RPMI7951 (cell line): ENCODE results near the gene TMEFF1. TPM values are rescaled to one million over a fixed set of nuclear protein-coding genes. Genes with fewer than 3 reads are reported as not detected.
"Not testable (repeated sequence)": the region's sequence is repeated elsewhere in the genome, so short reads cannot be mapped to it uniquely, and the experiment has no call there.

Experiments
- DNase-seq: peaks from one replicate; pipeline ENCODE4 v3.0.0-alpha.2; 2012; ENCODE audit warnings: low read depth
- total RNA-seq: library from RNA; depleted of rRNA; stranded (reverse); fragments of >200 nt; shearing (Covaris generic); gene quantifications from 2 replicates; pipeline ENCODE4 v1.2.3, GENCODE V29; 2014

The TMEFF1 gene
- total RNA-seq, 1 experiment from 2014 or later, result 0.48 TPM

DNA sequence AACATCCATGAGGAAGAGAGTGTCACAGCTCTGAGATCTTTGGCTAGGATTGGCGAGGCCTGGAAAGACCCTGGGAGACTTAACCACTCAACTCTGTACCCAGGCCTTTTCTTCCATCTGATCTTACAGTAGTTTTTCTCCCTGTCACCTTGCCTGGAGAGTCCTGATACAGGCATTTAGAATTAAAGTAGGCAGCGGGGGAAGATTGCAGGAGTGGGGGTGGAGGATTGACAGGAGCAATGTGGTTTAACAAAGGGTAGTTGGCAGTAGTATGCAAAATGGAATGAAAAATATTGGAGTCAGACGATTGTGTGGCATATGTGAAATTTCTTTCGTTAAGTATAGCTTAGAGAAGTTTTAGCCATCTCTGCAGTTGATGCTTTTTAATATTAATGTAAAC, 16.9 kb downstream of the TMEFF1 start:
- no peak for DNase-seq

DNA sequence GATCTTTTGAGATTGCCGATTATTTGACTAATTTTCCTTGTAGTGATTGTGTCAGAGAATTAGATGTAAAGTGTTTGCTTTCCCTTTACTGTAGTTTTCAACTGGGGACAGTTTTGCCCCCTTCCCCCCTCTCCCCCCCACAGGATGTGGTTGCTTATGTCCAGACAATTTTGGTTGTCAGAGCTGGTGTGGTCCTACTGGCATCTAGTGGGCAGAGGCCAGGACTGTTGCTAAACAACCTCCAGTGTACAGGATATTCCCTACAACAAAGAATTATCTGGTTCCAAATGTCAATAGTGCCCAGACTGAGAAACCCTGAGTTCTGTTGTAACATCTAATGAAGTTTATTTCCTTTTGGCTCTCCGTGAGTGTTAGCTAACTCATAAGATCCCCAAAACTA, 20.0 kb downstream of the TMEFF1 start:
- peak; percentile 57 for DNase-seq

DNA sequence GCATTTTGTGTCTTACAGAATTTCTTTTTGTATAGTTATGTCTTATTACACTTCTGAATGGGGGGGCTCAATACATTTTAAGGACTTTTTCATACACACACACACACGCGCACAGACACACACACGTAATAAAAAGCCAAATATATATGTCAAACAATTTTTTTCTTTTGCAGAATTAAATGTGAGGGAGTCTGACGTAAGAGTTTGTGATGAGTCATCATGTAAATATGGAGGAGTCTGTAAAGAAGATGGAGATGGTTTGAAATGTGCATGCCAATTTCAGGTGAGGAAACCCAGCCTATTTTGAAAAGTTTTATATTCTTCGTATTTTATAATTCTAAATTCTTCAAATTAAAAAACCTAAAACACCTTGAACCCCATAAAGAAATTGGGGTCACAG, 25.6 kb downstream of the TMEFF1 start:
- DNase-seq, result peak; percentile 33

DNA sequence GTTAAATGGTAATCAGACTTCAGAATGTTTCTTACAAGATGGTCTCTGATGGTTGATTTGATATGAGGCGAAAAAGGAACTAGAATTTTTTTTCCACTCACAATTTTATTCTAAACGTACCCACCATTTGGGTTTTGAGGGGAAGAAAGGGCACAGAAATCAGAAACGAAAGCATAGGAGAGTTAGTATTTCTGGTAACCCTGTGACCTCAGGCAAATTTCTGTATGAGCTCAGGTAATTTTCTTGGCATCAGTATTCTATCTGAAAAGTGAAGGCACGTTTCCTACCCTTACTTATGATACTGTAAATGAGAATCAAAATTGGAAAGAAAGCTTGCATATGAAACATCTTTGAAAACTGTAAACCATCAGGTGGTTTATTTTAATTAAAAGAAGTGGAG, 26.5 kb downstream of the TMEFF1 start:
- no peak for DNase-seq

DNA sequence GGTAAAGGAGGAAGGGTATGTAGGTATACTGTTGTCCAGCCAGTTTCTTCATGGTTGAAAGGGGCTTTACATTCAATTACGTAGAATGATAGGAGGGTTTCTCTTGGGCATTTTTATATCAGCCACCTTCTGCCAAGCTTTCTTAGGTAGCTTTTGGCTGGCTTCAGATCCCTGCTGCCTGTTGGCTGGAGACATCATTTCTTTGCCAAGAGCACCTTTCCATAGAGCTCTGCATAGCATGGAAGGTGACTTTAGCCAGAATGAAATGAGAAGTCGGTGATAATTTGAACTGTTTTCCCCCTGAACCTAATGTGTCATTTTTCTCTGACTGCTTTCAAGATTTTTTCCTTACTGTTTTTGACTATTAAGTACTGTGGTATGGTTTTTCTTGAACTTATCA, 26.9 kb downstream of the TMEFF1 start:
- no peak for DNase-seq

DNA sequence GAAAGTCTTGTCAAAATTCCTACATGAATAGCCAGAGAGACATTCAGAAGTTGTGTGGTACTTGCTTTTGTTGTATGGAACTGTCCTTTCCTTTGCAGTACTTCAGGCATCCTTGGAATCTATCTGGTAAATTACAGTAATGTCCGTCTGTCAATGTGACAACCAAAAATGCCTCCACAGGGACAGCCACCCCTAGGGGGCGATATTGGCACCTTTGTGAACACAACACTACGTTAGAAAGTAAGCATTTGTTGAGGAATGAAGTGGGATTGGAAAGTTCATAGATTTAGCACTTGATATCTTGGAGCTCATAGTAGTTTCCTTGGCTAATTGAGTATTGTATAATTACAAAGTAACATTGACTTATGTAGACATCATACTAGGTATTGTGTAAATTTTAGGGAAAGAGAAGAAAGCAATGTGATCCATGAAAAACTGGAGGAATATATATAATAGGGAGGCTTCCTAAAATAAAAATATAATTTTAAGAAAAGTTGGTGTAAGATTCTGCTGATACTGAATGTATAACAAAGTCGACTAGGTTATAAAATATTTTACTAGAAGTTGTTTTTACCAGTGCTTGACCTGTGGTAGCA, 32.7 kb downstream of the TMEFF1 start:
- DNase-seq, result peak; percentile 65

DNA sequence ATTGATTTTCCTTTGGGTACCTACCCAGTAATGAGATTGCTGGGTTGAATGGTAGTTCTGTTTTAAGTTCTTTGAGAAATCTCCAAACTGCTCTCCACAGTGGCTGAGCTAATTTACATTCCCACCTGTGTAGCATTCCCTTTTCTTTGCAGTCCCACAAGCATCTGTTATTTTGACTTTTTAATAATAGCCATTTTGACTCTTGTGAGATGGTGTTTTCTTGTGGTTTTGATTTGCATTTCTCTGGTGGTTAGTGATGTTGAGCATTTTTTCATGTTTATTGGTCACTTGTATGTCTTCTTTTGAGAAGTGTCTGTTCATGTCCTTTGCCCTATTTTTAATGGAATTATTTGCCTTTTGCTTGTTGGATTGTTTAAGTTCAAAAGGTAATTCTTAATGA, 34.4 kb downstream of the TMEFF1 start:
- DNase-seq, result not testable (repeated sequence)

DNA sequence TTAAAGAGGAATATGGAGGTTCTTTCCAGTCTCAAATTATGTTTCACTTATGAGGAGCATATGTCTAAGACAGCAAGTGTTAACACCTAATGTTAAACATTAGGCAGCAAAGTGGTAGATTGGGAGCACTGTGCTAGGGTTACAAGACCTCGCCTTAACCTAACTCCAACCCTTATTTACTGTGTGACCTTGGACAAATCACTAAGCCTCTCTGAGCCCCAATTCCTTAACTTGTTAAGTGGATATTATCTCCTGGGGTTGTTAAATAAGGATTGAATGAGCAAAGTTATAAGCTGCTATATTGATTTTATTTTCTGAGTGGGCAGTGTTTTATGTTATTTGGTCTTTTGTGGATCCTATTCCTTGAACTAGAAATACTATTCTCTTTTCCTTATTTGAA, 38.3 kb downstream of the TMEFF1 start:
- DNase-seq, result no peak

DNA sequence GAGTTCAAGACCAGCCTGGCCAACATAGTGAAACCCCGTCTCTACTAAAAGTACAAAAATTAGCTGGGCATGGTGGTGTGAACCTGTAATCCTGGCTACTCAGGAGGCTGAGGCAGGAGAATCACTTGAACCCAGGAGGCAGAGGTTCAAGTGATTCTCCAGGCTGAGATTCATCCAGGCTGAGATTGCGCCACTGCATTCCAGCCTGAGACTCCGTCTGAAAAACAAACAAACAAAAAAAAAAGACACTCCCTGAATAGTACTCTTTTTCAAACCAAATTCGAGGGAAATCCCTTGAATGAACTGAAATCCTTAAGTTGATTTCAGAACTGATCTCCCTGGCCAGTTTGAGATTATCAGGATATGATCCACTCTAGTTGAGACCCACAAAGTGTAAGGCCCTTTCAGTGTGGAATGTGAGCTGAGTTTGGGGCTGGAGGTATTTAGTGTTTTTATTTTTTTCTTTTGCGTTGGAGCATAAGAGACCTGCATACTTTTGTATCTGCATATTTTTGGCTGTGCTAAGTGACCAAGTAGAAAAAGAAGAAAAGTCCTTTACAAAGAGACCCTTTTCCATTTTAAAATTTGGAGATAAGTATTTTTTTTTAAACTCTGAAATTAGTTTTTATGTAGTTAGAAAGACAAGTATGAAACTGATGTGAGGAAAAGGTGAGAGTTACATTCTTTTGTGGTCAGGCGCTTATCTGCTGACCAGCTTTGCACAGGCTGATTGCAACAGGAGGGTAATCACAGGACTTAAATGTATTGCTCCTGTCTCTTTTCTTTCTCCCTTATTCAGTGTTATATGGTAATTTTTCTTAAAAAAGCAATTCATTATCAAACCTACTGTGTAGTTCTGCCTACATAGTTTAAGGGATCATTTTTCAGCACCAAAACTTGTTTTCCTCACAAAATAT, 42.9 kb downstream of the TMEFF1 start:
- DNase-seq, result no peak

DNA sequence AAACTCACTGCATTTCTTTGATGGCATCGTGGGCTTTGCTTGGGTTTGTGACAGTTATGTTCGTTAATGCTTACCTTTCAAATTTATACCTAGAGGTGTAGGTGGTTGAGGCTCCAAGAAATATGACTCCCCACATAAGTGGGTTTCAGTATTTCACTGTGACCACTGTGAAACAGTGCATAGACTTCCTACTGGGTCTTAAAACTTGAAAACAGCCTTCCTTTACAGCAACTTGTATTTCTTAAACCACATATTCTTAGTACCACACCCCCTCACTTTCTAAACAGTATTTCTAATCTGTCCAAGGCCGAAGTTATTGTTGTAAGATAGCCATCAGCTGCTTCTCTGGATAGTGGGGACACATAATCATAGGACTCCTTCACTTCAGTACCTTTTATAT, 48.3 kb downstream of the TMEFF1 start:
- no peak for DNase-seq

DNA sequence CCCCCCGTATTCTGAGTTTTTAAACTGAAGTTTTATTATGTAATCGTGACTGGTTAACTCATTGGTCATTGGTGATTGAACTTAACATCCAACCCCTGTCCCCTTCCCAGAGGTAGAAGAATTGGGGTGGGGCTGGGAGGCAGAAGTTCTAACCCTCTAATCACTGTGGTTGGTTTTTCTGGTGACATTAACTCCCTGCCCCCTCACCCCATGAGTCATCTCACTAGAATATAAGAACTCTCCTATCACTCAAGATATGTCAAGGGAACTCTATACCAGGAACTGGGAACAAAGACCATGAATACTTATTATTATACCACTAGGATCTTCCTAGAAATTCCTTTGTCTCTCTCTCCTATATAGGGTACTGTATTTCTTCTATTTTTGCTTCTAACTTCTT, 52.6 kb downstream of the TMEFF1 start:
- peak; percentile 7 for DNase-seq

DNA sequence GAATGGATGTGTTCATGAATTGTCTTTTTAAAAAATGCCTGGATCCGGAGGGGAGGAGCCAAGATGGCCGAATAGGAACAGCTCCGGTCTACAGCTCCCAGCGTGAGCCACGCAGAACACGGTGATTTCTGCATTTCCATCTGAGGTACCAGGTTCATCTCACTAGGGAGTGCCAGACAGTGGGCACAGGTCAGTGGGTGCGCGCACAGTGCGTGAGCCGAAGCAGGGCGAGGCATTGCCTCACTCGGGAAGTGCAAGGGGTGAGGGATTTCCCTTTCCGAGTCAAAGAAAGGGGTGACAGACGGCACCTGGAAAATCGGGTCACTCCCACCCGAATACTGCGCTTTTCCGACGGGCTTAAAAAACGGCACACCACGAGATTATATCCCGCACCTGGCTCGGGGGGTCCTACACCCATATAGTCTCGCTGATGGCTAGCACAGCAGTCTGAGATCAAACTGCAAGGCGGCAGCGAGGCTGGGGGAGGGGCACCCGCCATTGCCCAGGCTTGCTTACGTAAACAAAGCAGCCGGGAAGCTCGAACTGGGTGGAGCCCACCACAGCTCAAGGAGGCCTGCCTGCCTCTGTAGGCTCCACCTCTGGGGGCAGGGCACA, 54.3 kb downstream of the TMEFF1 start:
- not testable (repeated sequence) for DNase-seq

DNA sequence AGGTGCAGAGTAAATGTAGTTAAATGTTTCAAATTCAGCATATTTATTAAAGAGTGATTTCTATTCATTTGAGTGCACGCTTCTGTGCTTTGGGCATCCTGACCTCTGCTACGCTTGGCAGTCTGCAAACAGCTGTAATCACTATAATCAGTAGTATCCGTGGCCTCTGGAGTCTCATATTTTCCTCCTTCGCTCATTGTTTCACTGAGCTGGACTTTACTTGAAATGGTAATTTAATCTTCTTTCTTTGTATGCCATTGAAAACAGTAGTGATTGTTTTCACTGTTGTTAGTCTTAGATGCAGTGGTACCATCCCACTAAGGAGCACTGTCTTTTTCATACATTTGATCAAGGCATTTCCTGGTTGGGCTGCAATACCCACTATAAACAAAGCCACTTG, 61.5 kb downstream of the TMEFF1 start:
- DNase-seq, result no peak

DNA sequence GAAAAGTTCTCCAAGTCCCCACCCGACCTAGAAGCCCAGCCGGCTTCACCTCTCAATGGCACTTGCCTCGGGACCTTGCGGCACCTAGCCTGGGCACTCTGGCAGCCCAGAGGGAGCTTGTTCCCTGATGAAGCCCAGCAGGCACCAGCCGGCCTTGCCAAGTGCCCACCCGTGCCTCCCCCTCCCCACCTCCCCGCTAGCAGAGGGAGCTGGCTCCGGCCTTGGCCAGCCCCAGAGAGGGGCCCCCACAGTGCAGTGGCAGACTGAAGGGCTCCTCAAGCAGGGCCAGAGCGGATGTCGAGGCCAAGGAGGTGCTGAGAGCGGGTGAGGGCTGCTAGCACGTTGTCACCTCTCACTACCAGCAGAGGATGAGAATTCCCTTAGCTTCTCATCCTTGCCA, 67.4 kb downstream of the TMEFF1 start:
- DNase-seq, result no peak

DNA sequence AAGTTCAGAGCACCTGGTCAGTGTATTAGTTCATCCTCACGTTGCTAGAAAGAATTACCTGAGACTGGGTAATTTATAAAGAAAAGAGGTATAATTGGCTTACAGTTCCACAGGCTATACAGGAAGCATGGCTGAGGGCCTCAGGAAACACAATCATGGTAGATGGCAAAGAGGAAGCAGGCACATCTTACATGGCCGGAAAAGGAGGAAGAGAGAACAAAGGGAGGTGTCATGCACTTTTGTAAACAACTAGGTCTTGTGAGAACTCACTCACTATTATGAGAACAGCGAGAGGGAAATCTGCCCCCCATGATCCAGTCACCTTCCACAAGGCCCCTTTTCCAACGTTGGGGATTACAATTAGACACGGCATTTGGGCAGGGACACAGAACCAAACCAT, 76.1 kb downstream of the TMEFF1 start:
- no peak for DNase-seq

DNA sequence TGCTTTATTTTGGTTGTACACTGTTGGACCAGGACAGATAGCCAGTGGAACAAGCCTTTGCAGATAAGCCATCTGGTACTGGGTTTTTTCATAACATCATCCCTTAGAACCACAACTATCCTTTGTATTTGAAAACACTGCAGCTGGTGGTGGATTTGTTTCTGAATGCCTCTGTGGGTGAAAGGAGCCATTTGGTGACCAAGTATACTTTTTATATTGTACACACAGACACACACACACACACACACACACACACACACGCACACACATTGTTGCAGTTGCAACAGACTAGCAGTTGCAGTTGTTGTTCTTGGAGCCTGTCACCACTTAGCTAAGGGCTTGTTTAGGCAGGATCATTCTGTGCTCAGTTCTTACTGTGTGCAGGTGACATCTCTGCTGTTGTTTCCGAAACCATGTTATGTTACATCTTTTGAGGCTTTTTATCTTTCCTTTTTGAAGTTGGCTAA, 82.0 kb downstream of the TMEFF1 start:
- no peak for DNase-seq

DNA sequence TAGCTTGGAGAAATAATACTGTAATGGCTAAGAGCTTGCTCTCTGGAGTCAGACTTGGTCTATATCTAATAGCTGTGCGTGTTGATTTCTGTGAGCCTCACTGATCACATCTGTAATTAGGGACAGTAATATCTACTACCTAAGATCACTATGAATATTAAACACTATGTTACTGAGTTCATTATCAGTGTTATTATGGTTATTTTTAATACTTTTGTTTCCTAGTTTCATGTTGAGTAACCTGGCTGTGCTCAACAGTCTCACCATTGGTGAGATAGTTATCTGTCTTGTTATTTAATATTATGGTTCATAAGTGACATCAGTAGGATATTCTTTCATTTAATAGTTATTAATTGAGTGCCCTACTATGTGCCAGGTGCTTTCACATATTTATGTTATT, 82.5 kb downstream of the TMEFF1 start:
- no peak for DNase-seq

DNA sequence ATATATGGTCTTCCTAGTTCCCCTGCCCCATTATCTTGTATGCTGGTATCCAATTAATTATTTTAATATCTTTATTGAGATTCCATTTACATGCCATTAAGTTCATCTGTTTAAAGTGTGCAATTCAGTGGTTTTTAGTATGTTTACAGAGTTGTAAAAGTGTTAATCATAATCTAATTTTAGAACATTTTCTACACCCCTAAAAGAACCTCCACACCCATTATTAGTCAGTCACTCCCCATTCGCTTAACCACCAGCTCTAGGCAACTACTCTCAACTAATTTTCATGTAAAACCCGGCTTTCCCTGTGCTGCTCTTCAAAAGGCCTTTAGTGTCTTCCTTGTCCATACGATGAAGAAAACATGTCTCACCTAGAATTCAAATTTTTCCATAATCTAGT, 84.1 kb downstream of the TMEFF1 start:
- no peak for DNase-seq

DNA sequence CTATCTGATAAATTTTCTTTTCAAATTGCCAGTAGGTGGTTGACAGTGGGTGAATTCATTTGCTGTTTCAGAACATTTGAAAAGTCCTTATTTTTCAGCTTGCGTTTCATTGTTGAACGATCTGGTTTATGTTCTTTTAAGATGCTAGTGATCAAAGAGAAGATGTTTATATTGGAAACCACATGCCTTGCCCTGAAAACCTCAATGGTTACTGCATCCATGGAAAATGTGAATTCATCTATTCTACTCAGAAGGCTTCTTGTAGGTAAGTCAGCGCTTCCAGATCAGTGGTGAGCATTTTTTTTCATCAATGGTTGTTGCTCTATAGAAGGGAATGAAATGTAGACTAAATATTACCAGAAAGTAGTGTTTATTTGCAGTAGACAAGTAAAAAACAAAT, 88.3 kb downstream of the TMEFF1 start:
- DNase-seq, result peak; percentile 6

DNA sequence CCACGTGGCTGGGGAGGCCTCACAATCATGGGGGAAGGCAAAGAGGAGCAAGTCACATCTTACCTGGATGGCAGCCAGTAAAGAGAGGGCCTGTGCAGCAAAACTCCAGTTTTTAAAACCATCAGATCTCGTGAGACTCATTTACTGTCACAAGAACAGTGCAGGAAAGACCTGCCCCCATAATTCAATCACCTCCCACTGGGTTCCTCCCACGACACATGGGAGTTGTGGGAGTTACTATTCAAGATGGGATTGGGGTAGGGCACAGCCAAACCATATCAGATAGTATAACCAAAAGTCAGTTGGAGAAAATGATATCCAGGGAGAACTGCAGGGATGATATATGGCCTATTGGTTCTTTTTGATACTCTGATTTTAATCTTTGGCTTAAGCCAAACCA, 94.9 kb downstream of the TMEFF1 start:
- no peak for DNase-seq

DNA sequence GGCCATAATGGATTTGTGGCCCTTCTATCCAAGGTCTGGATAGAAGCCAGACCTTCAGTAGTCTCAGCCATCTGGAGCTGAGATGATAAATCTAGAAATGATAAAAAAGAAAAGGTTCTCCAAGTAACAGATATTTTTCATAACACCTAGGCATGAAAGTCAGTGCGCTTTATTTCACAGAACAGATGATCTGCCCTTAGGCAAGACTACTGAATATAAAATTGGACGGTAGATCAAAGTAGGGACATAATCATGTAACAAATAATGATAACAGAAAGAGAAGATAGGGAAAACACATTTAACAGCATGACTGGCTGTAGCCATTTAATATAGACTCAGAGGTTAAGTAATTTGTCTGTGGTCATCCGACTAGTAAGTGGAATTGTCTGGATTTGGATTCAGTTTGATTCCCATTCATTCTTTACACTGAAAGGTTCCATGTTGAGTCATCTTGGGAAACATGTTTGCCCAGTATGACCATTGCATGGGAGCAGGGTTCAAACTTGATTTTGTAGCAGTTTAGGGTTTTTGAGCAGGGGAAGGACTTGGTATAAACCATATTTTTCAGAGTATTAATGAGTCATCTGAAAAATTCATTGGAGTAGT, 100.8 kb downstream of the TMEFF1 start:
- DNase-seq, result peak; percentile 14

DNA sequence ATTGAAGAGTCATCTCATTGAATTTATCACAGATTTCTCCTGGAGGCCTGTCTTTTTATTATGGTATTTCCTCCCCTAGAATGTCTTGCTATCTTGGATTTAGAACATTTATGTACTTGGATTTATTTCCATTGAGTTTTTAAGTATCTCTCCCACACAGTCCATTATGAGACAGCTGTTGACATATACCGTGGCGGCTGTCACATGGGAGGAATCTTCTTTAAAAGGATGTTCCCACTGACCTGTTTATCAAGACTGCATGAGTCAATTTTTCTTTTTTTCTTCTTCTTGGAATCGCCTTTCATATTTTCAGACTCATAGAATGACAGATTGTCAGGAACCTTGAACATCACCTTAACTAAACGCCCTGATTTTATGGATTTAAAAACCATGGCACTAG, 102.1 kb downstream of the TMEFF1 start:
- DNase-seq, result no peak
